MM.1S (cell line): Measurements from ENCODE around the gene CACNA1G.

Source experiments
- EZH2 ChIP-seq: fragments of 300-600 bp; sonication (generic); optimal IDR thresholded peaks from 2 replicates; pipeline ENCODE3; 2017; ENCODE audit warnings: low read depth, mild to moderate bottlenecking, antibody characterized with exemption, low read length, mixed read lengths
- EZH2phosphoT487 ChIP-seq: fragments of 300-600 bp; sonication (generic); IDR thresholded peaks from 2 replicates; pipeline ENCODE4 v1.6.1; 2018; ENCODE audit warnings: antibody characterized with exemption, low read length
- TF ChIP-seq, protein P1 (sequence below): fragments of 300-600 bp; sonication (generic); IDR thresholded peaks from 2 replicates; pipeline ENCODE4 v1.5.1; 2016; ENCODE audit warnings: antibody characterized with exemption, low read length, mixed read lengths

- TF ChIP-seq, protein P1, sequence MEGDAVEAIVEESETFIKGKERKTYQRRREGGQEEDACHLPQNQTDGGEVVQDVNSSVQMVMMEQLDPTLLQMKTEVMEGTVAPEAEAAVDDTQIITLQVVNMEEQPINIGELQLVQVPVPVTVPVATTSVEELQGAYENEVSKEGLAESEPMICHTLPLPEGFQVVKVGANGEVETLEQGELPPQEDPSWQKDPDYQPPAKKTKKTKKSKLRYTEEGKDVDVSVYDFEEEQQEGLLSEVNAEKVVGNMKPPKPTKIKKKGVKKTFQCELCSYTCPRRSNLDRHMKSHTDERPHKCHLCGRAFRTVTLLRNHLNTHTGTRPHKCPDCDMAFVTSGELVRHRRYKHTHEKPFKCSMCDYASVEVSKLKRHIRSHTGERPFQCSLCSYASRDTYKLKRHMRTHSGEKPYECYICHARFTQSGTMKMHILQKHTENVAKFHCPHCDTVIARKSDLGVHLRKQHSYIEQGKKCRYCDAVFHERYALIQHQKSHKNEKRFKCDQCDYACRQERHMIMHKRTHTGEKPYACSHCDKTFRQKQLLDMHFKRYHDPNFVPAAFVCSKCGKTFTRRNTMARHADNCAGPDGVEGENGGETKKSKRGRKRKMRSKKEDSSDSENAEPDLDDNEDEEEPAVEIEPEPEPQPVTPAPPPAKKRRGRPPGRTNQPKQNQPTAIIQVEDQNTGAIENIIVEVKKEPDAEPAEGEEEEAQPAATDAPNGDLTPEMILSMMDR = no peak
- TF ChIP-seq EZH2 = no peak
- TF ChIP-seq EZH2phosphoT487 = no peak
Observed at GRCh38 chr17:50647187-50647586, 86.7 kb downstream of the CACNA1G start.
